Epithelial cell of esophagus (primary cell): ENCODE measurements around the gene RPUSD1.

Experiments used
- DNase-seq: peaks from one replicate; pipeline ENCODE4 v3.0.0; 2010; ENCODE audit warnings: low read depth
- H3K4me3 ChIP-seq: 2 replicates; pipeline ENCODE4 v1.5.1; 2011; ENCODE audit warnings: mild to moderate bottlenecking, low read length, control low read depth
- TF ChIP-seq, protein P1 (sequence below): IDR thresholded peaks from 2 replicates; pipeline ENCODE4 v1.5.1; 2011; ENCODE audit warnings: low read depth, mild to moderate bottlenecking, low read length, control low read depth, inconsistent platforms; ENCODE audit not compliant: insufficient read depth; ENCODE audit errors: missing control alignments

RPUSD1 gene

GRCh38 chr16:818132-818531 lies 30.0 kb upstream of the RPUSD1 start:
- no peak overlapping the region for H3K4me3 ChIP-seq
- no peak for DNase-seq
- TF ChIP-seq, protein P1, sequence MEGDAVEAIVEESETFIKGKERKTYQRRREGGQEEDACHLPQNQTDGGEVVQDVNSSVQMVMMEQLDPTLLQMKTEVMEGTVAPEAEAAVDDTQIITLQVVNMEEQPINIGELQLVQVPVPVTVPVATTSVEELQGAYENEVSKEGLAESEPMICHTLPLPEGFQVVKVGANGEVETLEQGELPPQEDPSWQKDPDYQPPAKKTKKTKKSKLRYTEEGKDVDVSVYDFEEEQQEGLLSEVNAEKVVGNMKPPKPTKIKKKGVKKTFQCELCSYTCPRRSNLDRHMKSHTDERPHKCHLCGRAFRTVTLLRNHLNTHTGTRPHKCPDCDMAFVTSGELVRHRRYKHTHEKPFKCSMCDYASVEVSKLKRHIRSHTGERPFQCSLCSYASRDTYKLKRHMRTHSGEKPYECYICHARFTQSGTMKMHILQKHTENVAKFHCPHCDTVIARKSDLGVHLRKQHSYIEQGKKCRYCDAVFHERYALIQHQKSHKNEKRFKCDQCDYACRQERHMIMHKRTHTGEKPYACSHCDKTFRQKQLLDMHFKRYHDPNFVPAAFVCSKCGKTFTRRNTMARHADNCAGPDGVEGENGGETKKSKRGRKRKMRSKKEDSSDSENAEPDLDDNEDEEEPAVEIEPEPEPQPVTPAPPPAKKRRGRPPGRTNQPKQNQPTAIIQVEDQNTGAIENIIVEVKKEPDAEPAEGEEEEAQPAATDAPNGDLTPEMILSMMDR = no peak

GRCh38 chr16:817001-817906 lies 29.1 kb upstream of the RPUSD1 start:
- no peak for DNase-seq
- TF ChIP-seq, protein P1 = no peak
- H3K4me3 ChIP-seq = no peak overlapping the region

- DNase-seq = no peak
- no peak overlapping the region for H3K4me3 ChIP-seq
- TF ChIP-seq, protein P1 = no peak
Measured at GRCh38 chr16:815861-816260, 27.7 kb upstream of the RPUSD1 start.

DNA sequence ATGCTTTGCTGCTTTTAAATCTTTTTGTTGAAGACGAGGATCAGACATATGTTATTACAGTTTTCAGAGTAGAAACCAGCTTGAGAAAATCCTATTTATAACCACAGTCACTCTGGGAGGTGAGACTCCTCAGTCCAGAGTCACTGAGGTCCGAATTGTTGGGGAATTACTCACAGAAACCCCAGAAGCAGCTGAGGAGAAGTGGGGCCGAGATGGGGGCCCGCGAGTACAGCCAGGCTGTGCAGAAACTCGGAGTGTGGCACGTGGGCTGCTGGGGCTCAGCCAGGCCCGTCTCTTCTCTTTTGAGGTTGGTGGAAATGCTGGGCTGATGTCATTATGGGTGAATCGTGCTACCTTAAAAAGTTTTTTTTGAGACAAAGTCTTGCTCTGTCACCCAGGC lies 26.8 kb upstream of the RPUSD1 start:
- TF ChIP-seq, protein P1 = no peak
- H3K4me3 ChIP-seq = no peak overlapping the region
- DNase-seq = no peak

GRCh38 chr16:813916-814412 lies 25.8 kb upstream of the RPUSD1 start:
- DNase-seq = no peak
- TF ChIP-seq, protein P1 = no peak
- H3K4me3 ChIP-seq = no peak overlapping the region

DNA sequence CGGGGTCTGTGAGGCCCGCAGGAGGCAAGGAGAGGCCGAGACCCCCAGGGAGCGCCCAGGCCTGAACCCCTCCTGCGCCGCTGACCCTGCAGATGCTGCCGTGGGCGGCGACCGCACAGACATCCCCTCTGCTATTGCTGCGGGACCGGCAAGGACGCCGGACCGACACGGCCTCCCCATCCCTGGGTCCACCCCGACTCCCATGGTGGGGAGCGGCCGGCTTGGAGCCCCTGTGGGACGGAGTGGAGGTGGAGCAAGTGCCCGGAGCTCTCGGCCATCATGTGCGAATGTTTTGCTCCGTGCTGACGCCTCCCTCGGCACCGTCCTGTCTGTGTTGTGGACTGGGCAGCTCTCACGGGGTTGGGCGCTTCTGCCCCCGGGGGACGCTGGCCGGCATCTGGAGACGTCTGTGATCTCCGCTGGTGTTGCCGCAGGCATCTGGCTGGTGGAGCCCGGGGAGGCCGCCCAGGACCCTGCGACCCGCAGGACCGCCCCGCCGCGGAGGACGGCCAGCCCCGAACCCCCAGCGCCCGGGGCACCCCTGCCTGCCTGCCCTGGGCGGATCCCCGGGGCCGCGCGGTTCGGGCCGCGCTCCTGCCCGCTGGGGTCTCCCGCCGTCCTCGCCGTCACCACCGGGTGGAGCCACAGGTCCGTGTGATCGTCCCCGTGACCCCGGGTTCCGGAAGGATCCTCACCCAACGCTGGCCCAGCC lies 25.2 kb upstream of the RPUSD1 start:
- TF ChIP-seq, protein P1 = peak; percentile 24
- no peak for DNase-seq
- no peak overlapping the region for H3K4me3 ChIP-seq
